Frontal cortex (tissue), 4 donors: Measurements from ENCODE around the gene PPP1R1B. TPM values are rescaled to one million over a fixed set of nuclear protein-coding genes. Genes with fewer than 3 reads are reported as not detected.

Experiments used
- DNase-seq, 2 donors: peaks; one replicate each; pipeline ENCODE4 v3.0.0; 2012; ENCODE audit warnings: low spot score in 2 of 2
- FAIRE-seq: peaks from 2 replicates; lab custom pipeline; 2012; peaks lifted over from hg19 to GRCh38; lab: Jason Lieb, UNC
- total RNA-seq: library from RNA; depleted of rRNA; stranded (reverse); fragments of >200 nt; gene quantifications from one replicate; pipeline ENCODE4 v1.2.3, GENCODE V29; 2014
- donor health status: control.
- donor health status: control.
- donor health status: control.

PPP1R1B gene
- total RNA-seq, 1 donor from 2014 or later: 27.3 TPM

DNA sequence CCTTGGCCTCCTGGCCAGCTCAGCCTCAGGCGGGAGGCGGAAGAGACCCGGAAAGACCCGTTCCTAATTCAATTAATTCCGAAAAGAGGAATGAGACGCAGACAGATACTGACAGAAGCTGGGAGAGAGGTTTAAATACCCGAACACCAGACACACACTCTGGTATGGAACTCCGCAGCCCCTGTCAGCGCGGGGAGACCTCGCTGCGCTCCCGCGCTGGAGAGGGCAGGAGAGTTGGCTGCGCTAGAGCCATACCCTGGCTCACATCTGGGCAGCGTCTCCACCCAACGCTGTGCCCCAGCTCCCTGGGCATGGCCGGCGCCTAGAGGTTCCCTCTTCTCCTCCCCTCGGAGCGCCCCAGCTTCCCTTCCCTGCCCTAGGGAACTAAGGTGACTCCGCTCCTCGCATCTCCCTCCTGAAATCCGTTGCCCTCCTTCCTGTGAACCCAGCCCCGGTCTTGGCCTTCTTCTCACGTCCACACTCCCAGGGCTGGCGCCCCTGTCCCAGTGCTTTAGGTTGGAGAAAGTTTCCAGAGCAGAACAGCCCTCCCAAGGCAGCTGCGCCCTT lies 27.0 kb upstream of the PPP1R1B start:
- DNase-seq: no peak
- FAIRE-seq: no peak

DNA sequence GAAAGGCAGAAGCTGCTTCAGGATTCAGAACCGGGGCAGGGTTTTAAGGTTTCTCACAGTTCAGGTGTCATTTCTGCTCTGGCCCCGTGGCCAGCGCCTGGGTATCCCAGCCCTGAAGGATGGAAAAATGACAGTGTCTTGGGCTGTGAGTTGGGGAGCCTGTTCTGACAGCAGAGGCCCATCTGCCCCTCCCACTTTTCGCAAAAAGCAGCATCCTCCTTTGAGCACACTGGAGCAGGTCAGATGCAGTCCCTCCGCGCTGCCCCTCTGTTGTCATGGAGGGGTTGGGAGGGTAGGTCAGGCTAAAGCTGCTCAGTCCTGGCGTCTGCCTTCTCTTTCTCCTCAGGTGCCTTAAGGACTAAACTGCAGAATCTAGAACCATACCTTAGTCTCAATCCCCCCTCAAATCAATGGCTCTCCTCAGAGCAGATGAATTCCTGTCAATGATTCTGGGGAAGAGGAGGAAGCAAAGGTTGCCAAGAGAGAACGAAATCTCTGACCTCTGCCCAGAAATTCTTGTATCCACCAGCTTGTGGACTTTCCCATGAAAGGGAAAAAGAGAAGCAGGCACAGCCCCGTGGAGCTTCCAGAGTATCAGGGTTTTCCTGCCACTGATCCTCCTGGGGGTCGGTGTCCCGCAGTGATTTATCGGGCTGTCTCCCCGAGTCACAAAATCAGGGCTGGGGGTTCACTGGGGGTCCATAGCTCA lies 26.3 kb upstream of the PPP1R1B start:
- no peak for FAIRE-seq

DNA sequence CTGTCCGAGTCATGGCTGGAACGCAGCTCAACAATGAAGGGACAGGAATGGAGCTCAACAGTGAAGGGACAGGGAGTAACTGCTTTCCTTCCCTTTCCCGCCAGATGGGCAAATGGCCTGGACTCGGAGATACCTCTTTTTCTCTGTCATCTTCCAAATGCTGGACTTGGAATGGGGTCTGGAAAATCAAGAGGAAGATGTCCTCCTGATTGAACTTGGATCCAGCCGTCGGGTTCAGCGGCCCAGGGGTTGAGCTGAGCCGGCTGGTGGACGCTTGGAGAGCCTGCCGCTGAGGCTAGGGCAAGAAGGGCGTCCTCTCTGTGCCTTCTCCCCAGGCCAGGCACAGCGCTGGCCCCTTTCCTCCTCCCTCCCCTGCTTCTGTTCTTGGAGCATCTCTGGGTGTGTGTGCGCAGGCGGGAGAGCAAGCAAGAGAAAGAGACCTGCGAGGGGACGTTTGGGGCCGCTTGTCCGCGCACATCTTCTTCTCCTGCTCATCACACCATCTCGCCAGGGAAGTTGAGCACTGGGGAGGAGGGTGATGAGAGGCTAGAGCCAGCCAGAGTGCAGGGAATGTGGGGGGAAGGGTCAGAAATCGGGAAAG lies 25.7 kb upstream of the PPP1R1B start:
- FAIRE-seq: no peak
- DNase-seq: no peak

More for the DNA sequence above, 26.3 kb upstream of the PPP1R1B start:
- DNase-seq: no peak

DNA sequence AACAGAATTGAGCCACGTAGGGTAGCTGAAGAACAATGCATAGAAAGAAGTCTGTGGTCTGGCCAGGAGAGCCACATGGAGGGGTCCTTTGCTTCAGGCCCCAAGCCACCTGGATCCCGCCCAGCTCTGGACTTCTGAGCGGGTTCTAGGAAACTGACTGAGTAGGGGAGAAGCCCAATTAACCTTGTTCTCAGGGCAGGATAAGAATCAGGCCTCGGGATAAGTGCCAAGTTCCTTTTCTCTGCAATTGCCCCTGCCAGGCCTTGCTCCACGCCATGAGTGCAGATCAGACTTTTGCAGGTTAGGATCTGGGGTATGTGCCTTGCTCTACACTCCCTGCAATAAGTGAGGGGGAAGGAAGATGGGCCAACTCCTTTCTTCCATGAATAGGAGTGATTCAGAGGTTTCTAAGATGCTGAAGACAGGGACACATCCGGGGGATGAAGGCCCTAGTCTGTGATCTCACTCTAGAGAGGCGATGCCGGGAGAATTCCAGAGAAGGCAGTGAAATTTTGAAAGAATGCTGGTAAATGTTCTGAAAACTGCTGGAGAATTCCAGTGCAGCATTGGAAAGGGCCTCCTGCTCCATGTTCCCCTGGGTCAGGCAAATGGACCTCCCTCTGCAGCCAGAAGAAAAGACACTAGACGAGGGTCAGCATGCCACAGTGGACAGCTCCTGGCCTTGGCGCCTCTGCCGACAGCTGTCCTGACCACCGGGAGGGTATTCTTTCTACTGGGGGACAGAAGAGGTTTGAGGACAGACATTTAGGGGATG lies 24.8 kb upstream of the PPP1R1B start:
- DNase-seq (no peak), FAIRE-seq (no peak)

DNA sequence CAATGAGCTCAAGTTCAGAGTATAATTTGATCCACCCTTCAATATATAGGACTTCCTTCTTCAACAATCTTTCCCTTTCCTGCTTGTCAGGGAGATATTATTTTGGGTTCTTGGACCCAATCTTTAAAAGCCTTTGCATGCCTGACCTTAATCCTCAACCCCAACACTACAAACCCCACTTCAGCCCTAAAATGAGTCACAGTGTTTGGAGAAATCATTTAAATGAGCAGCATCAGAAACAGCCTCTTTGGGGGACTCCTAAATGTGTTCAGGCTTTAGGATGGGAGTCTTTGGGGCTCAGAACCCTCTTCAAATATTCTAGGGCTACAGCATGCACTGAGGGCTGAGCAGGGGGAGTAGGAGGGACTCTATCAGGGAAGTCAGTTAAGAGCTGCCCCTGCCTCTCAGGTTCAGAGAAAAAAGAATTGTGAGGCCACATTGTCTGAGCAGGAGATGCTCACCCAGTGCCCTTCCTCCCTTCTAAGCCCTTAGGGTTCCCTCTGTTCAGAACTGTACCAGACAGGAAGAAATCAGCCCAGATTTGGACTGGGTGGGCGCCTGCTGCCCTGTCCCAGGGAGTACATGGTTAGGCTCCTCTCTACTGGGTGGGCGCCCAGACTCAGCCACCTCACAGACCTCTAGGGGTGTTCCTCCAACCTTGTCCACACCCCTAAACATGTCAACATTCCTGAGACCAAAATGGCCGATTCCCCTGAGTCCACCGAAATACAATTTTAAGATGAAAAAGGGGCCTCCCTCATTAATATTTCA lies 24.0 kb upstream of the PPP1R1B start:
- DNase-seq (no peak), FAIRE-seq (no peak)

DNA sequence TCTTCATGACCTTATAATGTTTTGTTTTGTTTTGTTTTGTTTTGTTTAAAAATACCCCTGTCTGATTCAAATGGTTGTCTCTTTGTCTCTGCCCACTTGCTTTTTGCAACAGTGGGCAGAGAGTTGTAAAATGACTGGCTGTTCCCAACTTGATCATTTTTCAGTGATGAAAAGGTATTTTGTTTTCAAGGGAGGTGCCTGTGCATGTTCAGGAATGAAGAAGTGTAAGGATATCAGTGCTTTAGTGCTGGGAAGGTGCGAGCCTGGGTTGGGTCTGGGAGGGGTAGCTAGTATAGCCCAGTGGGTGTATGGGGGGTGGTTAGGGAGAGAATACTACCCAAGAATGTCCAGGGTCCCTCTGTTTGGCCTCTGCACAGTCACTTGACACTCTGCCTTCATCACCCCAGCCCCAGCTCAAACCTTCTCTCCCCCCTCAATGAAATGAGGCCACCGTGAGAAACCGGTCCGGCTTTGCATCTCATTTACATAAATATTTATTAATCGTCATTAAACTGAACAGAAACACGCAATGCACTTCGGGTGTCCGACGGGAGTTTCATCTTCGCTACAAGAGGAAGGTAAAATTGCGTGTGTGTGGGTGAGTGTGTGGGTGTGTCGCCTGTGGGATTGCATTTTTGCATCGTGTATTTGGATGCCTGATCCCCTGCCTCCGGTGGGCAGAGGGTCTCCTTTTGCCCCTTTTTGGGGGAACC lies 23.3 kb upstream of the PPP1R1B start:
- DNase-seq (no peak), FAIRE-seq (no peak)

DNA sequence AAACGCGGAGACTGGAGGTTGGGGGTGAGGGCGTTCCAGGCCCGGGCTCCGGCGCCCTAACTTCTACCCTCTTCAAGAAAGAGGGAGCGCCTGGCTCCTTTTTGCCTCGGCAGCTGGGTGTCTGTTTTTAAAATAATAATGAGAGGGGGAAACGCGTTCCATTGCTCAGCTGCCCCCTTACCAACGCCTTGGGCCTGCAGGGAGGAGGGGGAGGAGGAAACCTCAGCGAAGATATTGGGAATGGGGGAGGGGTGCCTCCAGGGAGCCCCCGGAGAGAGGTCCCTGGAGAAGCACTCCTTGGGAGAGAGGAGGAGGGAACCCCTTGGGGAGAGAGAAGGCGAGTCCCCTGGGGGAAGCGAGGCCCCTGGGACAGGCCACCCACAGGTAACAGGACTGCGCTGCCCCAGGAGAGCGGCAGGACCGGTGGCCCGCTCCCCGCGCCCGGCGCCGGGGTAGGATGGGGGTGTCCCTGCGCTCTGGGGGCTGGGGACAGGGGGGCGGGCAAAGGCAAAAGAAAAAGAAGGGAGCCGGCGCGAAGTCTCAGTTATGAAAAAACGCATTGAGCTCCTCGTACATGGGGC lies 21.8 kb upstream of the PPP1R1B start:
- no peak for DNase-seq

DNA sequence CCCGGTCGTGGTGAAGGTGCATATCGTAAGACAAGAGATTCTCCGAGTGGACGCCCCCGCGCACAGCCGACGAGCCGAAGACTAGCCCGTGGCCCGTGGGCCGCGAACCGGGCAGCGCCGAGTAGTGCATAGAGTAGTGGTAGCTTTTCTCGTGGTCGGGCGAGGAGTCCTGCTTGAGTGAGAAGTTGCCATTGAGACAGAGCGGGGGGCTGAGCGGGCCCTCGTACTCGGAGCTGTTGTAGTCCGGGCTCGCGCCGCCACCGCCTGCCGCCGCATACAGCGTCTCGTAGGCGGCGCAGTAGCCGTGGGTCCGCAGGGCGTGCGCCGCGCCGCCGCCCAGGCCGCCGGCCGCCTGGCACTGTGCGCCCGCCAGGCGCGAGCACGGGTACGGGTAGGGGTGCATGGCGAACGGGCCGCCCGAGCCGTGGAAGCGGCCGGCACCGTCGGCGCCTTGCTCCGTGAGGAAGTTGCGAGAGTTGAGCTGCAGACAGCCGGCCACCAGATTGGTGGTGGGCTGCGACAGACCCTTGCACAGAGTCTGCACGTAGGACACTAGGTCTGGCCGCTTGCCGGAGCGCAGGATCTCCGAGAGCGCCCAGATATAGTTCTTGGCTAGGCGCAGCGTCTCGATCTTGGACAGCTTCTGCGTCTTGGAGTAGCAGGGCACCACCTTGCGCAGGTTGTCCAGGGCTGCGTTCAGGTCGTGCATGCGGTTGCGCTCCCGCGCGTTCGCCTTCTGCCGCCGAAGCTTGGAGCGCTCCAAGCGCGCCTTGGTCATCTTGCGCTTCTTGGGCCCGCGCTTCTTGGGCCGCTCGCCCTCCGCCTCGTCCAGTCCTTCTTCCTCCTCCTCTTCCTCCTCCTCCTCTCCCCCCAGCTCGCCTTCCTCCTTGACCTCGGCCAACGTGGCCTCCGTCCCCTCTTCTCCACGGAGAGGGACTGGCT lies 21.0 kb upstream of the PPP1R1B start:
- FAIRE-seq (no peak), DNase-seq (no peak)

More for the DNA sequence above, 21.8 kb upstream of the PPP1R1B start:
- no peak for FAIRE-seq

GRCh38 chr17:39606434-39607056 lies 20.2 kb upstream of the PPP1R1B start:
- no peak for FAIRE-seq
- DNase-seq: no peak

GRCh38 chr17:39607057-39607850 lies 19.5 kb upstream of the PPP1R1B start:
- FAIRE-seq (no peak), DNase-seq (no peak)

GRCh38 chr17:39607851-39608130 lies 19.0 kb upstream of the PPP1R1B start, which contains the start of gene NEUROD2:
TSS of gene NEUROD2 (minus strand) at chr17:39607920. CDS start at chr17:39606599, 1,321 bp downstream.
- DNase-seq: no peak
- FAIRE-seq: no peak

GRCh38 chr17:39608142-39608981 lies 18.4 kb upstream of the PPP1R1B start:
- no peak for FAIRE-seq
- no peak for DNase-seq

DNA sequence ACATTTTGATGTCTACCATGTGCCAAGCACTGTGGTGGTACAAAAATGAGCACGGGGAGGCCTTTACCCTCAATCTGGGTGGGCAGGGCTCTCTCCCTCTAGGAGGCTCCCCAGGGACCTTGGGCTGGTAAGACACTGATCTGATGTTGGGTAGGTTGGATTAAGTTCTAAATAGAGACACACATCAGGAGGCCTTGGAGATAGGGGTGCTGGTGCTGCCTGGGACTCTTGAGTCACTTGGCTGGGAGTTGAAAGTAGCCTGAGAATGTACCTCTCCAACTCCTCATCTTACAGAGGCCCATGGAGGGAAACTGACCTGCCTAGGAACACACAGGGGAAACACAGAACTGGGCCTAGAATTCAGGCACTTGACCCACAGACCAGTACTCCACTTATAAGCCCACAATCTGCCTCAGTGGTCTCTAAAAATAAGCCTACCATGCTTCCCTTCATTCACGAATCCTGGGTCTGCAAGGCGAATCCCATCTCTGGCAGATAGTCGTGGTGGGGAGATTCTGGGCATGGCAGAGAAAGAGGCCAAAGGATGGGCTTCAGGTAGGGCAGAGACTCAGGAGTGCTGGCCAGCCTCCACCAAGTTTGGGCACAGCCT lies 17.2 kb upstream of the PPP1R1B start:
- FAIRE-seq: no peak
- DNase-seq: no peak

DNA sequence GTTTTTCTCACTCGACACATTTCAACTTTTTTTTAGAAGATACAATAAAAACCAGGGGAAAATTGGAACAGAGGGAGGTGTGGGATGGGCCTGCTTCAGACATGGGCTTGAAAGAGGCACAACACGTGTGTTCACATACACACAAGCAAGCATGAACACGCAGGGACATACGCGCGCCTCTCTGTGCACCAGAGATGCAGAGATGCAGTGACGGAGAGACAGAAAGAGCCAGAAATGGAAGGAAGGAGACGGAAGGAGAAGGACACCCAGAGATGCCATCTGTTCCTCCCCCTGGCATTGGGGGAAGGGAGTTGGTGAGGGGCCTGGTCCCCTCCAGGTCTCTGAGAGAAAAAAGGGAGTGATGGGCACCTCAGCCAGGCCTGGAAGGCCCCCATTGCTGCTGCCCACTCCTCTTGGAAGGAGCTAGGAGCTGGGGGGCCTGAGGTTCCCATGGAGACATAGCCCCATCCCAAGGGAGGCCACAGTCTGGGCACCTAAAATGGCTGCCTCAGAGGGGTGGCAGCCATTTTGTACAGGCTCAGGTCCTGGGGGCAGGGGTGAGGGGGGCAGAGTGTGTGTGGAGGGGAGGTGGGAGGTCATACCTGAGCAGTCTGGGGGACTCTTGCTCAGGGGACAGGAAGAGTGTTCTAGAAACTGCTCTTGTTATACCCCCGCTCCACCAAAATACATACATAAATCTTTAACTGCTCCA lies 15.2 kb upstream of the PPP1R1B start:
- FAIRE-seq (no peak), DNase-seq (no peak)
